Thoracic aorta (tissue), 2 donors: ENCODE results near the gene PPP3CA. TPM values are rescaled to one million over a fixed set of nuclear protein-coding genes. Genes with fewer than 3 reads are reported as not detected.

Experiments
- ATAC-seq: fragments of 150-250 bp; one replicate; pipeline ENCODE4 v1.8.0; 2017; ENCODE audit warnings: low read depth; ENCODE audit not compliant: insufficient number of reproducible peaks, low FRiP score
- DNase-seq: peaks from one replicate; pipeline ENCODE4 v3.0.0-alpha.2; 2020; ENCODE audit warnings: low spot score
- H3K27ac ChIP-seq, 2 donors: fragments of 200-600 bp; sonication (generic); 1 replicate in 1 of 2; 2 replicates in 1 of 2; pipeline ENCODE4 v1.5.1; 2016; ENCODE audit warnings: mild to moderate bottlenecking in 2 of 2, moderate library complexity in 2 of 2
- H3K27me3 ChIP-seq: fragments of 200-600 bp; sonication (generic); replicated peaks from 2 replicates; pipeline ENCODE4 v1.6.0; 2016; ENCODE audit warnings: mild to moderate bottlenecking; ENCODE audit not compliant: insufficient read depth
- H3K36me3 ChIP-seq: fragments of 200-600 bp; sonication (generic); one replicate; pipeline ENCODE4 v1.5.1; 2016
- H3K4me1 ChIP-seq, 2 donors: fragments of 200-600 bp; sonication (generic); 1 replicate in 1 of 2; 2 replicates in 1 of 2; pipeline versions ENCODE4 v1.5.1 to v1.6.0; 2016; ENCODE audit warnings: low read depth in 2 of 2, mild to moderate bottlenecking in 1 of 2; ENCODE audit not compliant: control insufficient read depth in 1 of 2
- H3K4me3 ChIP-seq: fragments of 200-600 bp; sonication (generic); 2 replicates; pipeline ENCODE4 v1.5.1; 2016; ENCODE audit warnings: mild to moderate bottlenecking
- H3K9me3 ChIP-seq: fragments of 200-600 bp; sonication (generic); 2 replicates; pipeline ENCODE4 v1.5.1; 2016
- CTCF ChIP-seq: fragments of 200-600 bp; sonication (generic); IDR thresholded peaks from one replicate; pipeline ENCODE4 v1.5.1; 2019; ENCODE audit warnings: antibody characterized with exemption
- total RNA-seq, 2 donors: library from RNA; depleted of rRNA; stranded (reverse); fragments of >200 nt; gene quantifications; one replicate each; pipeline versions ENCODE4 v1.1.0 to v1.2.3, GENCODE V29; 2016

The PPP3CA gene
- total RNA-seq, 2 donors from 2014 or later = 21.9 to 43.2 TPM

GRCh38 chr4:101286663-101287062 is 60.7 kb downstream of the PPP3CA start:
- no peak for ATAC-seq
- no peaks in the 10 kb centered on the region for H3K27me3 ChIP-seq
- H3K4me3 ChIP-seq = no peak overlapping the region
- H3K9me3 ChIP-seq = no peaks in the 10 kb centered on the region
- no peaks in the 10 kb centered on the region for H3K36me3 ChIP-seq
- TF ChIP-seq CTCF = no peak
- DNase-seq = no peak
- H3K27ac ChIP-seq = no peak overlapping the region
- peaks cover 23 to 27% of the 10 kb centered on the region in 2 donors for H3K4me1 ChIP-seq

GRCh38 chr4:101285985-101286384 is 61.3 kb downstream of the PPP3CA start:
- Histone ChIP-seq H3K4me1 (peaks cover 23 to 24% of the 10 kb centered on the region in 2 donors), H3K27ac (no peak overlapping the region), H3K9me3 (no peaks in the 10 kb centered on the region), H3K4me3 (no peak overlapping the region), H3K27me3 (no peaks in the 10 kb centered on the region), H3K36me3 (no peaks in the 10 kb centered on the region)
- DNase-seq (no peak), ATAC-seq (no peak)
- TF ChIP-seq CTCF = no peak

- ATAC-seq = no peak
- H3K4me1 ChIP-seq = peaks cover 23 to 27% of the 10 kb centered on the region in 2 donors
- no peaks in the 10 kb centered on the region for H3K36me3 ChIP-seq
- no peak overlapping the region for H3K27ac ChIP-seq
- no peak overlapping the region for H3K4me3 ChIP-seq
- H3K9me3 ChIP-seq = no peaks in the 10 kb centered on the region
- TF ChIP-seq CTCF = no peak
- no peaks in the 10 kb centered on the region for H3K27me3 ChIP-seq
- no peak for DNase-seq
Observed at GRCh38 chr4:101284546-101284945, 62.8 kb downstream of the PPP3CA start.

- no peaks in the 10 kb centered on the region for H3K36me3 ChIP-seq
- H3K4me3 ChIP-seq = no peak overlapping the region
- TF ChIP-seq CTCF = no peak
- no peaks in the 10 kb centered on the region for H3K27me3 ChIP-seq
- H3K9me3 ChIP-seq = no peaks in the 10 kb centered on the region
- no peak overlapping the region for H3K27ac ChIP-seq
- DNase-seq (no peak), ATAC-seq (no peak)
- H3K4me1 ChIP-seq = peaks cover 19 to 37% of the 10 kb centered on the region in 2 donors
Observed at GRCh38 chr4:101283434-101283833, 63.9 kb downstream of the PPP3CA start.

GRCh38 chr4:101282076-101282844 is 65.1 kb downstream of the PPP3CA start:
- no peak for DNase-seq
- H3K36me3 ChIP-seq = no peaks in the 10 kb centered on the region
- H3K4me3 ChIP-seq = no peak overlapping the region
- no peaks in the 10 kb centered on the region for H3K9me3 ChIP-seq
- H3K4me1 ChIP-seq = peaks cover 10 to 26% of the 10 kb centered on the region in 2 donors
- ATAC-seq = no peak
- H3K27me3 ChIP-seq = no peaks in the 10 kb centered on the region
- TF ChIP-seq CTCF = no peak
- H3K27ac ChIP-seq = no peak overlapping the region
